DMS153 (cell line): Measurements from ENCODE around the gene MAGI3.
"Not testable (repeated sequence)": the region's sequence is repeated elsewhere in the genome, so short reads cannot be mapped to it uniquely, and the experiment has no call there.

ENCODE experiments used
- DNase-seq: peaks from one replicate; lab custom pipeline; 2025; lab: John Stamatoyannopoulos, UW

Gene MAGI3

DNA sequence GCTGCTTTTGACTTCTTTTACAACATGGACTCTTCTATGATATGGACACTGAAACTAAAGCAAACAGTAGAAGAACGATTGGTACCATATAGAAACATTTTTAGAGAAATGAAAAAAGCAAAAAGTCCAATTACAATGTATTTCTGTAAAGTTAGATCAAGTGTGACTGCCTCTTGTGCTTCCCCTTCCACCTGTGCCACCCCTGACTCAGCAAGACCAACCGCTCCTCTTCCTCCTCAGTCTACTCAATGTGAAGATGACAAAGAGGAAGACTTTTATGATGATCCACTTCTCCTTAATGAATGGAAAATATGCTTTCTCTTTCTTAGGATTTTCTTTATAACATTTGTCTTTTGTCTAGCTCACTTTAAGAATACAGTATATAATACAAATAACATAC, 302.0 kb downstream of the MAGI3 start:
- DNase-seq, result no peak

DNA sequence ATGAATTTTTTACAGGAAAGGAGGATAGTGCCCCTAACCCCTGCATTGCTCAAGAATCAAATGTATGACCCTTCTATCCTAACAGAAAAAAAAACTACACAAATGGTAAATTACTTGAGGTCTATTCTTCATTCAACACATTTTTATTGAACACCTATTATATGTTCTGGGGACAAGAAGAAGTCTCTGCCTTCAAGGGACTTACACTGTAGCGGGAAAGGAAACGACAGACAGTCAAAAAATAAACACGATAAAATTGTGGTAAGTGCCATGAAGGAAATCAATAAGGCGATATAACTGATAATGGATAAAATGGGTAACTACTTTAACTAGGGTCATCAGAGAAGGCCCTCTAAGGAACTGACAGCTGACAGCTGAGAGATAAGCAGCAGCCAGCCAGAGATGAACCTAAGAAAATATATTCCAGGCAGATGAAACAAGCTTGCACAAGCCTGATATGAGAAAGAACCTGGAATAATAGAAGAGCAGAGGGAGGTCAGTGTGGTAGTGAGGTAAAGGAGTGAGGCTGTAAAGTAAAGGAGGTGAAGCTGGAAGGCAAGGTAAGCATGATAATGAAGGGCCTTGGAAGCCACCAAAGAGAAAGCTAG, 302.6 kb downstream of the MAGI3 start:
- no peak for DNase-seq

DNA sequence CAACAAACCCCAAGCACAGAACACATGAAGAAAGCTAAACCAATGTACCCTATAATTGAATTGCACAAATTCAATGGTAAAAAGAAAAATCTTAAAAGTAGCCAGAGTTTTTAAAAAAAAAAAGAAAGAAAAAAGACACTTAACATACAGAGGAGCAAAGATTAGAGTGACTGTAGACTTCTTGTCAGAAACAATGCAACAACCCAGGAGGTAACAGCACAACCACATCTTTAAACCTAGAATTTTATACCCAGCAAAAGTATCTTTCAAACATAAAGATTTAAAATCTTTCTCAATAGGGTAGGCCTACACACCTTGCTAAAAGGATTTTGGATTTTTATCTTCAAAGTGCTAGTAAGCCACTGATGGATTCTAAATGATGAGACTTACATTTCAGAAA, 304.6 kb downstream of the MAGI3 start:
- no peak for DNase-seq

DNA sequence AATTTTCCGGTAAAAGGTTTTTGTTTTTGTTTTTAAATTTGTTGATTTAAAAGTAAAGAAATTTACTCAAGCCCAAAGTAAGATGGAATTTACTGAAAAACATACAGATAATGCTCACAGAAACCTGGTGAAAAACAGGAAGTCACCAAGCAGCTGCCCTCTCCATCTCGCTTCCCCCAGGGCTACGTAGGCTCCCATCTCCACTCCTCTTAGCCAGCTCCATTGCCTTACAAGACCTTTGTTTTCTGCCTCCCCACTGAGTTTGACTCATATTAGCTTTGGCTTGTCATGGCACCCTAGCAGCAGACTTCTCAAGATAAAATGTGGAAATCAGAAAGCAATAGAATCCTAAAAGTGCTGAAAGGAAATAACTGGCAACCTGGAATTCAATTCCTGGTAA, 311.1 kb downstream of the MAGI3 start:
- no peak for DNase-seq

DNA sequence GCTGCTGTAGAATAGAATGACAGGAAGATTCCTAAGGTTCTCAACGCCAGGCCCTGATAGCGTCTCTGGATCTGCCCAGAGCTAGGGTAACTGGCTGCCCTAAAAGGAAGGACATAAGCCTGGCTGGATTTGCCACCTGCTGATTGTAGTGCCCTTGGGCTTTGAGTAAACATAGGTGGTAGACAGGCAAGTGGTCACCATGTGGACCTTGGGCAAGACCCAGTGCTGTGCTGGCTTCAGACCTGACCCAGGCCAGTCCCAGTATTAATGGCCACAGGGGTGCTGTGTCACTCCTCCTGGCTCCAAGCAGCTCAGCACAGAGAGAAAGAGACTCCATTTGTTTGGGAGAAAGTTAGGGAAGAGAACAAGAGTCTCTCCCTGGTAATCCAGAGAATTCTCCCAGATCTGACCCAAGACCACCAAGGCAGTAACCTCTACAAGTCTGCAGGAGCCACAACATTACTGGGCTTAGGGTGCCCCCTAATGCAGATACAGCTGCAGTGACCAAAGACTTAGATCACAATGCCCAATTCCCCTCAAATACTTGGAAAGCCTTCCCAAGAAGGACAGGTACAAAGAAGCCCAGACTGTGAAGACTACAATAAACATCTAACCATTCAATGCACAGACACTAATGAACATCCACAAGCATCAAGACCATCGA, 324.4 kb downstream of the MAGI3 start:
- no peak for DNase-seq

DNA sequence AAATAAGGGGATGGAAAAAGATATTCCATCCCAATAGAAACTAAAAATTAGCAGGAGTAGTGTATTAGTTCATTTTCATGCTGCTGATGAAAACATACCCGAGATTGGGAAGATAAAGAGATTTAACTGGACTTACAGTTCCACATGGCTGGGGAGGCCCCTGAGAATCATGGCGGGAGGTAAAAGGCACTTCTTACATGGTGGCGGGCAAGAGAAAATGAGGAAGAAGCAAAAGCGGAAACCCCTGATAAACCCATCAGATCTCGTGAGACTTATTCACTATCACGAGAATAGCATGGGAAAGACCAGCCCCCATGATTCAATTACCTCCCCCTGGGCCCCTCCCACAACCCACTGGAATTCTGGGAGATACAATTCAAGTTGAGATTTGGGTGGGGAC, 327.2 kb downstream of the MAGI3 start:
- not testable (repeated sequence) for DNase-seq

DNA sequence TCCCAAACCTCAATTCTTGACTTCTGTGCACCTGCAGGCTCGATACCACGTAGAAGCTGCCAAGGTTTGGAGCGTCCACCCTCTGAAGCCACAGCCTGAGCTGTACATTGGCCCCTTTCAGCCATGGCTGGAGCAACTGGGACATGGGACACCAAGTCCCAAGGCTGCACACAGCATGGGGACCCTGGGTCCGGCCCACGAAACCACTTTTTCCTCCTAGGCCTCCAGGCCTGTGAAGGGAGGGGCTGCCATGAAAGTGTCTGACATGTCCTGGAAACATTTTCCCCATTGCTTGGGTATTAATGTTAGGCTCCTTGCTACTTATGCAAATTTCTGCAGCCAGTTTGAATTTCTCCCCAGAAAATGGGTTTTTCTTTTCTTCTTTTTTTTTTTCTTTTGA, 328.3 kb downstream of the MAGI3 start:
- DNase-seq, result not testable (repeated sequence)

DNA sequence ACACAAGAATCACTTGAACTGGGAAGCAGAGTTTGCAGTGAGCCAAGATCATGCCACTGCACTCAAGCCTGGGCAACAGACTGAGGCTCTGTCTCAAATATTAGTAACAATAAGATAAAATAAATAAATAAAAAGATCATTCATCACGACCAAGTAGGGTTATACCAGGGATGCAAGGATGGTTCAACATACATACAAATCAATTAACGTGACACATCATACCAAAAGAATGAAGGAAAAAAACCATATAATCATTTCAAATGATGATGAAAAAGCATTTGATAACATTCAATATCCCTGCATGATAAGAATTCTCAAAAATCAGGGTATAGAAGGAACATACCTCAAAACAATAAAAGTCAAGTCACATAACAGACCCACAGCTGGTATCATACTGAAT, 330.7 kb downstream of the MAGI3 start:
- DNase-seq, result no peak

DNA sequence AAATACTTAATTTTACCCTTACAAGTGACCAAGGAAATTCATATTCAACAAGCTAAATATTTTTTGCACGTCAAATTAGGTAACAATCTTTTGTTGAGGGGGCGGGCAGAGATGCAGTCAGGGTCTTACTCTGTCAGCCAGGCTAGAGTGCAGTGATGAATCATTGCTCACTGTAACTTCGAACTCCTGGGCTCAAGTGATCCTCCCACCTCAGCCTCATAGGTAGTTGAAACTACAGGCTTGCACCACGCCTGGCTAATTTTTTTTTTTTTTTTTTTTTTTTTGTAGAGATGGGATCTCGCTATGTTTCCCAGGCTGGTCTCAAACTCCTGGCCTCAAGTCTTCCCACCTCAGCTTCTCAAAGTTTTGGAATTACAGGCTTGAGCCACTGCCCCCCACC, 342.5 kb downstream of the MAGI3 start:
- DNase-seq, result no peak

DNA sequence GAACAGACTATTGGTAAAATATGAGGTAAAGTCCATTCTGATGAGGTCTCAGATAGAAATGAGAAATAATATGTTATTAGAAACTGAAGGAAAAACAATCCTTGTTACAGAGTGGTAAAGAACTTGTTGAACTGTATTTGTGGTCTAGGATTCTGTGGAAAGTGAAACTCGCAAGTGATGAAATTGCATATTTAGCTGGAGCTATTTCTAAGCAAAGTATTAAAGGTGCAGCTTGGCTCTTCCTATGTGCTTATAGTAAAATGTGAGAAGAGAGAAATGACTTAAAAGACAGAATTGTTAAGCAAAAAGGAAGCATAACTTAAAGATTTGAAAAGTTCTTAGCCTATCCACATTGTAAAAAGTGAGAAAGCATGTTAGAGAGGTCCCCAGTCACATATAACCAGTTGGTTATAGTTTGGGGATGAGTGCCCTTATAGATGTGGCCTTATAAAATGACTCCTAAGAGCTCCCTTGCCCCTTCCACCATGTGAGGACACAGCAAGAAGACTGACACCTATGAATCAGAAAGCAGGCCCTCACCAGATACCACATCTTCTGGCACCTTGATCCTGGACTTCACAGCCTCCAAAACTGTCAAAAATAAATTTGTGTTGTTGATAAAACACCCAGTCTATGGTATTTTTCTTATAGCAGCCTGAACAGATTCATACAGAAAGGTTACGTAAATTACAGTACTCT, 344.2 kb downstream of the MAGI3 start:
- DNase-seq, result no peak
